ENCODE data around the gene ARL8A.

GRCh38 chr1:202134645-202135172 is 9.8 kb downstream of the ARL8A start:
- no peak for TF ChIP-seq CTCF (conservative IDR thresholded peaks at IDR 0.05; ENCODE audit: low read length)
- no peak for TF ChIP-seq EZH2phosphoT487 (IDR thresholded peaks at IDR 0.05; ENCODE audit: borderline replicate concordance)

Measured in Loucy (cell line).